GM12873 (cell line): ENCODE data around the gene PON3.

Experiments used
- CTCF ChIP-seq: IDR thresholded peaks from 2 replicates; pipeline ENCODE4 v1.5.1; 2012; ENCODE audit warnings: low read depth, mild to moderate bottlenecking, moderate library complexity, low read length, control low read depth; ENCODE audit not compliant: insufficient read depth; ENCODE audit errors: missing control alignments

PON3 gene

GRCh38 chr7:95324431-95324830, 71.7 kb downstream of the PON3 start, which contains the start of gene PON1:
Gene PON1 (minus strand): TSS chr7:95324532. CDS start chr7:95324475, 57 bp downstream.
- no peak for TF ChIP-seq CTCF

- no peak for TF ChIP-seq CTCF
Observed at GRCh38 chr7:95323410-95324129, 72.6 kb downstream of the PON3 start.

- TF ChIP-seq CTCF = no peak
Observed at GRCh38 chr7:95322854-95323253, 73.3 kb downstream of the PON3 start.

GRCh38 chr7:95322396-95322795, 73.8 kb downstream of the PON3 start:
- TF ChIP-seq CTCF = no peak

- TF ChIP-seq CTCF = no peak
Observed at GRCh38 chr7:95321720-95322119, 74.5 kb downstream of the PON3 start.

GRCh38 chr7:95320651-95321050, 75.5 kb downstream of the PON3 start:
- no peak for TF ChIP-seq CTCF

GRCh38 chr7:95319570-95319969, 76.6 kb downstream of the PON3 start:
- no peak for TF ChIP-seq CTCF
